ENCODE measurements around the gene BAMBI.

BAMBI gene

GRCh38 chr10:28676326-28676967 lies 874 bp upstream of the BAMBI start:
- peak; percentile 7 for DNase-seq

DNA sequence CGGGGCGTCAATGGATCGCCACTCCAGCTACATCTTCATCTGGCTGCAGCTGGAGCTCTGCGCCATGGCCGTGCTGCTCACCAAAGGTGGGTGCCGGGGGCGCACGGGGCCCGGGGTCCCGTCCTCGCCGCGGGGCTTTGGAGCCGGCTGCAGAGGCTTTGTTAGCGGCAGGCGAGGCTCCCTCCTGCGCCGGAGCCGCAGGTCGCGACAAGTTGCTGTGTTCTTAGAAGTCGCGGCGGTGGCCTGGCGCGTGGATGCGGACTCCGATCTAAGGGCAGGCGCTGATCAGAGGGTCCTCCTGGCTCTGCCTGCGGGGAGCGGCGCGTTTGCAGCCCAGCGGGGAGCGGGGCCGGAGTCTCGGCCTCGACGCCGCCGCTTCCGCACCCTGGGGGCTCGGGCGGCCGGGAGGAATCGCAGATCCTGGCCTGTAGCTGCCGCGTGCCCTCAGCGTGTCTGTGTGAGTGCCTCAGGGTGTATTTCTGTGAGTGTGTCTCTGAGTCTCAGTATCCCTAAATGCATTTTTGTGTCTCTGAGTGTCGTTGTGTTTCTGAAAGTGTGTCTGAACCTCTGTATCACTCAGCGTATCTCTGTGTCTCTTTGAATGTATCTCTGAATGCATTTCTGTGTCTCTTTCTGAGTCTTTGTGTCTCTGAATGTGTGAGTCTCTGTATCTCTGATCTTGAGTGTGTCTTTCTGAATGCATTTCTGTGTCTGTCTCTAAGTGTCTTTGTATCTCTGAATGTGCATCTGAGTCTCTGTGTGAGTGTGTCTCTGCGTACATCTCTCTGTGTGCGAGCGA lies 766 bp downstream of the BAMBI start:
- DNase-seq = peak; percentile 7

DNA sequence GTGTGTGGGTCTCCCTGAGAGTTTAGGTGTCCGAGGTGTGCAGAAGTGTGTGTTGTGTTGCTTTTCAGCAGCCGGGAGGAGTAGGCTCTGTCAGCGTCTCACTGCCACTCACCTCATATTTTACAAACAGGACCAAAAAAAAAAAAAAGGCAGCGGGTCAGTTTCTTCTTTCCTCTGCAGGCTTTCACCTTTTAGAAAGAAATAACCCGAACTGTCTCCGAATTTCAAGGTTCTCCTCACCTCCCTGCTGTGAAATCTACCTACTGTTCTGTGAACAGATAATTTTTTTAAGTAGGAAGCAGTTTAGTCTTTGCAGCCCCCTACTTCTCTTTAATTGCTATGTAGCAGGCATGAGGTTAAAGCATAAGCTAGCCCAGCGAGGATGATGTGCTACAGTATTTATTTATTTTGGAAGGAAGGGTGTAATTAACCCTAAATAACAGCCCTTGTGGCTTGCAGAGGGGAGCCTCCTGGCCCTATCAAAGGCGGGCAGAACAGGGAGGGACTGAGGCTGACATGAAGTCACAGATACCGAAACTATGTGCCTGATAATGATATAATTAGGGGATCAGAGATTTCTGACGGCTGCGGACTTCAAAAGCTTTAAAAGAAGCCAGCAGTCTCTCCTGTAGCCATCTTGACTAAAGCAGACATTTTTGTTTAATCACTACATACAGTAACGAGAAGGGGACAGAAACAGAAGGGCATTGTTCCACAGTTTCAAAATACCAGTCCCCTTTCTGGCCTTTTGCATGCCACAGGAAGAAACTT lies 1.6 kb downstream of the BAMBI start:
- DNase-seq = peak; percentile 4

DNA sequence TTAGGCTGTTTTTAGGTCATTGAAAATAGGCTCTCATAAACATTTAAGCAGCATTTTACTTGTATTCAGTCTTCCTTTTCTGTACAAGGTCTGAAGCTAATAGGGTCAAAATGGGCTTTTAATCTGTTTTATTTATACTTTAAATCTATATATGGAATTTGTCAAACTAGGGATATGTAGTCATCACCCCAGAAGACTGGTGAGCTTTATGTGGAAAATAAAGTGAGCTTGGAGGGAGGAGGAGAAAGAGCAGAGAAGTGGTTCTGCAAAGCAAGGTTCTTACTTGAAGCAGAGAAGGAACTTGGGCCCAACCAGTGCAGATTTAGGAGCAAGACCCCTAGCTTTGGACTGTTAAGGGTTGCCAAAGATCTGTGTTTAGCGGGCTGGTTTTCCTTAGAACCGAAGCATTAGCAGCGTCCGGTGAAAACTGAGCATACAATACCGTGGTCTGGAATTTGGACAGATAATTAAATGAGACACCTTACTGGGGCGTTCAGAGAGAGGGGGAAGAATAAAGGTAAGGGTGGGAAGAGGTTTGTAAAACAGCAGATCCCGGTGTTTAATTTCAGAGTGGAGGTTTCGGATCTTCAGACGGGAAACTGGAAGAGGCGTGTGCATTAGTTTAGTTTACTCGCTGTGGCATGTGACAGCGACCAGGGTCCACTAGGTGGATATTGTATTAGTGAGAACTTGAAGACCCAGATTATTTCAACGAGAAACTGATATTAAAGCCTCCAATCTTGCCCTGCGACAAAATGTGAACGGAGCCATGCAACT lies 2.4 kb downstream of the BAMBI start:
- peak; percentile 29 for DNase-seq

DNA sequence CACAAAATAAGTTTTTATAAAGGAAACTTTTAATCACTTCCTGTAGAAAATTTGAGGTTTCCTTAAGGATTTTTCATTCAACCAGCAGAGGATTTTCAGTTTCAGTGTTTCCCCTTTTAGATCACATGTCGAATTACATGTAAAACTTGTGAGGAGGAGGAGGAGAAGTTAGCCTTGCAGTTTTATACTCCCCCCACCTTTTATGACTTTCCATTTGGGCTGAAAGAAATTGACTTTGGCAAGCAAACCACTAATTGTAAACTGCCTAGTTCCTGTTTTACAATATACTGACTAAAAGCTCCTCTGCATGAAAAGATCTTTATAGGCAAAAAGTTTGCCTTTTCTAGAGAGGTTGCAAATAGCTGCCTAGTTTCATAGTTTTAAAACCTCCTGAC lies 3.0 kb downstream of the BAMBI start:
- DNase-seq = peak; percentile 42

- no peak for DNase-seq
Measured at GRCh38 chr10:28681291-28681763, 4.0 kb downstream of the BAMBI start.

GRCh38 chr10:28681928-28682750 lies 4.8 kb downstream of the BAMBI start:
- no peak for DNase-seq

- no peak for DNase-seq
Measured at GRCh38 chr10:28684157-28684985, 7.0 kb downstream of the BAMBI start.

GRCh38 chr10:28684986-28685580 lies 7.8 kb downstream of the BAMBI start:
- no peak for DNase-seq

- no peak for DNase-seq
Measured at GRCh38 chr10:28685717-28686116, 8.4 kb downstream of the BAMBI start.

DNA sequence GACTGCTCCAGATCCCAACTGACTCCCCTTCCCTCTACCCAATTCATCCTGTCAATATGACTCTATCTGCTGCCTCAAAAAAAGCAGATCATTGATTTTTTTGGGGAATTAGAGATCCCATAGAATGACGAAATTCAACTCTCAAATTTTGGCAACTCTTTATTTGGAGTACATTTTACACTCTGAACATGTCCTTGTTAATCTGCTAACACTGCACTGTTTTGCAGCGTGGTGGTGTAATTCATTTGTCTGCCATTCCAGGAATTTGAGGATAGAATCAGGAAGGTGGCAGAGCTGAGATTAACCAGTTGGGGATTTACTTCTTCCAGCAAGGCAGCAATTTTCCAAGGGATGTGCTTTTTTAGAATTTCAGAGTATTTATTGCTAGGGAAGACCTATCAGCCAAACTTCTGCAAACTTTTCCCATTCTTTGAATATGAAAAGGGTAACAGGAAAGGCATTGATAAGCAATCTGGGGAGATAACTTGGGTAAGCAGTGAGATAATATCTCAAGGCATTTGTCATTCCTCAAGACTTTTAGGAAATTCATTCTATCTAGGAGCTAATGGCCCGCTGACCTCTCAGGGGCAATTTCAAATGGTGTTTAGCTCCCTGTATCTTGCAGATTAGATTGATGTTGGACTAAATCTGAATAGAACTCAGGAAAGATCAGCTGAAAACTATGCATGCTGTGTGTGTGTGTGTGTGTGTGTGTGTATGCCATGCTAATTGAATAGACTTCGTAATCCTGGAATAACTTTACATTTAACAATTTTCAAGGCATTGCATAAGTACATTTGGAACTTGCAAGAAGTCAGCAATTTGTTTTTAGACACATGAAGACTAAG lies 9.7 kb downstream of the BAMBI start:
- DNase-seq = no peak

GRCh38 chr10:28687683-28688001 lies 10.3 kb downstream of the BAMBI start:
- DNase-seq = no peak

- no peak for DNase-seq
Measured at GRCh38 chr10:28690545-28690944, 13.2 kb downstream of the BAMBI start.

DNA sequence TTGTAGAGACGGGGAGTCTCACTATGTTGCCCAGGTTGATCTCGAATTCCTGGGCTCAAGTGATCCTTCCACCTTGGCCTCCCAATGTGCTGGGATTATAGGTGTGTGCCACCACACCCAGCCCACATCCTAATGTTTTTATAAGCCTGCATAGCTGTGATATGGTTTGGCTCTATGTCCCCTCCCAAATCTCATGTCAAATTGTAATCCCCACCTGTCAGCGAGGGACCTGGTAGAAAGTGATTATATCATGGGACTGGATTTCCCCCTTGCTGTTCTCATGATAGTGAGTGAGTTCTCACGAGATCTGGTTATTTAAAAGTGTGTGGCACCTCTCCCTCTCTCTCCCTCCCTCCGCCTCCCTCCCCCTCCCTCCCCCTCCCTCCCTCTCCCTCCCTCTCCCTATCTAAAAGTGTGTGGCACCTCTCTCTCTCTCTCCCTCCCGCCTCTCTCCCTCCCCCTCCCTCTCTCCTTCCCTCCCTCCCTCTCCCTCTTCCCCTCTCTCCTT lies 13.9 kb downstream of the BAMBI start:
- no peak for DNase-seq

DNA sequence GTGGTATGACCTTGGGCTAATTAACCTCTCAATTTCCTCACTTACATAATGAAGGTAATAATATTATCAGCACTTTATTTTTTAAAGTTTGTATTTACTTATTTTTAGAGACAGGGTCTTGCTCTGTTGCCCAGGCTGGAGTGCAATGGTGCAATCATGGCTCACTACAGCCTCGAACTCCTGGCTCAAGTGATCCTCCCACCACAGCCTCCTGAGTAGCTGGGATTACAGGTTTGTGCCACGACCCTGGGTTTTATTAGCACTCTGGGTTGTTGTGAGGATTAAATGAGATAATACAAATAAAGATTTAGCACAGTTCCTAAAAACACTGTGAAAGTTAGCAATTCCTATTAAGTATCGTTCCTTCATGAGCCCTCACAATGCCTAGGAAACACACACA lies 14.7 kb downstream of the BAMBI start:
- DNase-seq = no peak

DNA sequence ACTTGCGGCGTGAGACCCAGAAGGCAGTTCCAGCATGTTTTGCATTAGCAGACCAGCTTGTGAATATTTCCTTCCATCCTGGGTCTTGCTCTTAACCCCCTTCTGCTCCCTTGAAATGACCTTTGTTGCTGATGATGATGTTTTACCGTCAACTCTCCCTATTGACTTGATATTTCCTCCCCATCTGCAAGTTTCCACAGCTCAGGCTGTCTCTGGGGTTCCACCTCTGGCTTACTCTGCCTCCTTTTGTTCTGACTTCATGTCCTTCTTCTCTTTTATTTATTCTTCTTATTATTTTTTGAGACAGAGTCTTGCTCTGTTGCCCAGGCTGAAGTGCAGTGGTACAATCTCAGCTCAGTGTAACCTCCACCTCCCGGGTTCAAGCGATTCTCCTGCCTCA lies 17.2 kb downstream of the BAMBI start:
- no peak for DNase-seq

- no peak for DNase-seq
Measured at GRCh38 chr10:28698075-28698474, 20.8 kb downstream of the BAMBI start.

- DNase-seq = no peak
Measured at GRCh38 chr10:28704464-28705161, 27.3 kb downstream of the BAMBI start.

DNA sequence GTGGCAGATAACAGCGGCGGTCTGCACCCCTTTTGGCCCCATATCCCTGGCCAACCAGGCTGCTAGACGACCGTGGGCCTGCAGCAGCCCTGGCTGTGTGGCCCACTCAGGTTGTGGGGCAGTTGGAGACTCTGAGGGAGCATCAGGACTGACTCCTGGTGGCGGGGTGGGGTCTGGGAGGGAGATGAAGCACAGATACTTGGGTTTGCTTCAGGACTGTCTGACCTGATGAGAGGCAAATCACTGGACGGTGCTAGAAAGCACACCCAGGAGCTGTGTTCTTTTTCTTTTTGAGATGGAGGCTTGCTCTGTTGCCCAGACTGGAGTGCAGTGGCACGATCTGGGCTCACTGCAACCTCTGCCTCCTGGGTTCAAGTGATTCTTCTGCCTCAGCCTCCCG lies 28.2 kb downstream of the BAMBI start:
- DNase-seq = no peak

Data from inflammatory macrophage treated with lipopolysaccharide for 4 hours (primary cell).